NCI-H1694 (cell line): ENCODE measurements around the gene SLC1A2.

Experiments
- DNase-seq: peaks from one replicate; lab custom pipeline; 2025; lab: John Stamatoyannopoulos, UW

The SLC1A2 gene

DNA sequence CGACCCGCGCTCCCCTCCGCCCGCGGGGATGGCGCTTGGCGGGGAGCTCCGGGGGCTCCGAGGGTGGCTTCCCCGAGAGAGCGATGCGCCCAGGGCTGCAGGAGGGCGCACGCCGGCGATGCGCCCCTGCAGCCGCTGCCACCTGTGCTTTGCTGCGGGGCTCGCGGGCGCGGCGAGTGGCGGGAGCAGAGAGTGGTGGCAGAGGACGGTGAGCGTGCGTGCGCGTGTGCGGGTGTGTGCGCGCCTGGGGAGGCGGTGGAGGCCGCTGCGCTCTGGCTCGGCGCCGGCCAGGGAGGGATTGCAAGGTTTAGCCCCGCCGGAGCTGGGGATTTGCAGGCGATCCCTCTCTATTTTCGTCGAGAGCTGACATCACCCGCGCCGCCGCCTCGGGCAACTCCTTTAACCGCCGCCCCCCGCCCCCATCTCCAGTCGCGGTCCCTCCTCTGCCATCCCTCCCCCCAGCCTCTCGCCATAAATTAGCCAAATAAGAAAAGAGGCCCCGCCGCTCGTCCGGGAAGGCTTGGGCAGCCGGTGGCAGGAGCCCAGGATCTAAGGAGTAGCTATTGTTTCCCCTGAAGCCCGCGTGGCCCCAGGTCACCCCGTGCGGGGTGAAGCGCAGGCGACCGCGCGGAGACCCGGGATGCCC, at the start of gene SLC1A2:
TSS of gene SLC1A2 (minus strand) at position 375 of the 646 bp plus-strand sequence. CDS start 592 bp downstream, outside the sequence.
- DNase-seq, result peak; percentile 26

DNA sequence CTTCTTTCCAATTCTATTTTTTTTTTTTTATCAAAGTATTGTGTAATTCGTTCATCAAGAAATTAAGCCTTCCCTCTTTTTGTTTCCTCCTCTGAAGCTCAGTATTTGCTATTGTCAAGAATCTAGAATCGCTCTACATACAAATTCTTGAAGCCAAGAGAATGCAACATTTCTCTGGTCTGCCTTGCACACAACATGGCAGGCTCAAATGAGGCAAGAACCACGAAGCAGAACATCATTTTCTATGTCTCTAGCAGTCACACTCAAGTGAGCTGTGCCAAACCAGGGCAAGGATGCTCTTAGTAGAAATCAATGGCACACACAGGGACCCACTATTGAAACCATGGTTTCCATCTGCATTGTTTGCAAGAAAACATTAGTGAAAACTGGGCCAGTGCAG, 46.7 kb upstream of the SLC1A2 start:
- DNase-seq, result no peak

- peak; percentile 5 for DNase-seq
Observed at GRCh38 chr11:35464308-35464707, 45.0 kb upstream of the SLC1A2 start.

- no peak for DNase-seq
Observed at GRCh38 chr11:35463331-35463751, 44.0 kb upstream of the SLC1A2 start.

DNA sequence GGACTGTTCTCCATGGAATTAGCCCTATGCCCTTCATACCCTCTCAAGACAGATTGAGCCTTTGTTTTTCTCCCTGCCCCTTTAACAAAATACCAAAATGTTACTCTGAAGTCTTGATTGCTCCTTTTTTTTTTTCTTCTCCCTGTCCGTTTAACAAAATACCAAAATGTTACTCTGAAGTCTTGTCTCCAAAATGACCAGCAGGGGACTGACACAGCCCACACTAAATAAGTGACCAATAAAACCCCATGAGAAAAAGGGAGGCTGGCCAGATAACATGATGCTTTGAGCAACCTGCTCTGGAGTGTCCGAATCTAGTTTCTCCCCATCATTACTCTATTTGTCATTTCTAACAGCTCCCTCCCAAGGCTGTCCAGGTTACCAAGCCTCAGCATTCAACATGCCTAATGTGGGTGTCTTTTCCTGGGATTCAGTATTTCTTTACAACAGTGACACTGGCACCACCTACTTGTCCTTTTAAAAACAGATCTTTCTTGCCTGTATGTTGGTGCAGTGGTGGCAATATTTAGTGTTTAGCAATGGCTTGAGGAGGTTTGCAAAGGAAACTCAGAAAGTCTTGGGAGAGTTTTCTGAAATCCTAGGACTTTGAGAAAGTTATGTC, 42.7 kb upstream of the SLC1A2 start:
- no peak for DNase-seq

GRCh38 chr11:35459489-35459888, 40.1 kb upstream of the SLC1A2 start:
- DNase-seq, result no peak

DNA sequence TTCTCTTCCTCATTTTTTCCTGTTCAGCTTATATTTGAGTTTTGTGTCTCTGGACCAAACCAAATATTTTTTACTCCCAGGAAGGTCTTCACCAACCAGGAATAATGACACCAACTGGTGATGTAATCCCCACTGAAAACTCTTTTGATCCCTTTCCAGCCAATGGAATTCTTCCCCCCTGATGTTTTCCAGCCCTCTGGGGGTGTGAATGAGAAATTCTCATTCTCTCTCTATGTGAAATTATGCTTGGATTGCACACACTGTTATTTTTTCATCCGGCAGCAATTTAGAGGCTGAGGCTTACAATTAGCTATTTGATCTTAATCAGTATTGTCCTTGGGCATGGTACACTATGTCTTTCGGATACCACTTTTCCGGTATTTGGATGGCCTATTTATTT, 39.5 kb upstream of the SLC1A2 start:
- DNase-seq, result no peak

GRCh38 chr11:35454362-35454761, 35.0 kb upstream of the SLC1A2 start:
- no peak for DNase-seq

GRCh38 chr11:35436581-35437250, 17.4 kb upstream of the SLC1A2 start:
- DNase-seq, result no peak

GRCh38 chr11:35433588-35433987, 14.2 kb upstream of the SLC1A2 start:
- DNase-seq, result no peak

DNA sequence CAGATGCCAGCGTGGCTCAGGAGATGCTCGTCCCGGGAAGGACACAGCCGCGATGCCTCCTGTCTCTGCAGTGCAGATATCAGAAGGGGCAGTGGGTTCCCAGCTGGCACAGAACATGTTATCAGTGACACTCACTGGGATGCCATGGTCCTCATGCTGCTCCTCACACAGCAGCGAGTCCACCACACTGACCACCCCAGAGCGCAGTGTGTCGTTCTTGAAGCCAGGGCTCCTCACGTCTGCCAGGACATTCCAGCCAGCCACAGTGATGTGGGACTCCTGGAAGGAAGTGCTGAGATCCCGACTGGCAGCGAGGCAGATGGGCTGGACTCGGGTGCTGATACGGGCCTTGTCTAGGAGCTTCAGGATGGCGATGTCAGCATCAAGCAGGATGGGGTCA, 13.1 kb upstream of the SLC1A2 start:
- no peak for DNase-seq

DNA sequence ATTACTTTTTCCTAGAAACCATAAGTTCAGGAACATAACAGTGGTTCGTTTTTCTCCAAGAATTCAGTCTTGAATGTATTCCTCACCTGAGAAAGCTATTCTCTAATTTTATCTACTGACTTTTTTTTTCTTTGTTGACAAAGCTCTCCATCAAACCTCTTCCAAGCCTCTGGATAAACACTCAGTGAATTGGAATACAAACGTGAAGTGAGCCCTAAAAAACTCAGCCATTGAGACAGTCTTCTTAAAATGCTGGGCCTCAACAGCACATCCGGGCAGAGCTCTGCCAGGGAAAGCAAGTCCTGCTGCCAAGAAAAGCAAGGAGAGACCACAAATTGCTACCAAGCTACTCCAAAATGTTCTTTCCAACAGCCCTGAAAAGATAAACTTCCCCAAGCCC, 7.7 kb upstream of the SLC1A2 start:
- no peak for DNase-seq

DNA sequence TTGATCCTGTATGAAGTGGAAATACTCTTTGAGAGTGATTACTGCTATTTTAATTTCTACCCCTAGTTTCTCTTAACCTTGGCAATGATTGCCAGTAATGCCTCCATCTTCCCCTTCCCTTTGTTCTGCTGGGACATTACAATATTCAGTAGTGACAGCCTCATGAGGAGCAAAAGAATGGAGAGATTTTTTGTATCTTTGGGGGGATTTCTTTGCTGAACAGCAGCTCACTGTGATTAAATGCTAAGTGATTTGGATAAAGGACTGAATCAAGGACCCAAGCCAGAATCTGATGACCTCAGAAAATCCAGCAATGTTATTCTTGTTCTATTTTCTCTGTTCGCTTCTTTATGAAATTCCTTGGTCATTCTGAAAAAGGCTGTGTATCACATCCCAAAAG, 7.0 kb upstream of the SLC1A2 start:
- DNase-seq, result no peak

DNA sequence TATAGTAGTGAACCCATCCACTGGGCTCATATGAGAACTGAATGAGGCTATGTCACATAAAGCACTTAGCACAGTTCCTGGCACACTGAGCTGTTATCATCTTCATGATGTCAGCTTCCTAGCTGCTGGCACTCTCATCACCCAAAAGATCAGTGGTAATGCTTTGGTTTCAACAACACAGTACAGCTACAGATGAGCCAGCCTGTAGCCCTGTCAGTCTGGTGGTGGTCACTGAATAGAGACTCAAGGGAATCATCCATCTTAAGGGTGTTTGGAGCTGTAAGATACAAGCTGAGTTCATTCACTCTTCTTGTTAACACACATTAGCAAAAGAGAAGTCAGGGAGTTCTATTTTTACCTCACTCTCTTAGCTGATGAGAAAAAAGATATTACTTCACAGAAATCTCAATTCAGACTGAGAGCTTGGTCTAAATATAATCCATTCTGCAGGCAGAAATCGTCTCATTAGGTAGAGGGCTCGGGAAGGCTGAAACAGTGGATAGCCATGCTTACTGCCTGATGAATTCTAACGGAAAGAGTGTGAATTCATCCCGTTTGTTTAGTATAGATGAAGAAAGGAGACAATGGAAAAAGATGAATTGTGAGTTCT, 6.3 kb upstream of the SLC1A2 start:
- DNase-seq, result no peak

DNA sequence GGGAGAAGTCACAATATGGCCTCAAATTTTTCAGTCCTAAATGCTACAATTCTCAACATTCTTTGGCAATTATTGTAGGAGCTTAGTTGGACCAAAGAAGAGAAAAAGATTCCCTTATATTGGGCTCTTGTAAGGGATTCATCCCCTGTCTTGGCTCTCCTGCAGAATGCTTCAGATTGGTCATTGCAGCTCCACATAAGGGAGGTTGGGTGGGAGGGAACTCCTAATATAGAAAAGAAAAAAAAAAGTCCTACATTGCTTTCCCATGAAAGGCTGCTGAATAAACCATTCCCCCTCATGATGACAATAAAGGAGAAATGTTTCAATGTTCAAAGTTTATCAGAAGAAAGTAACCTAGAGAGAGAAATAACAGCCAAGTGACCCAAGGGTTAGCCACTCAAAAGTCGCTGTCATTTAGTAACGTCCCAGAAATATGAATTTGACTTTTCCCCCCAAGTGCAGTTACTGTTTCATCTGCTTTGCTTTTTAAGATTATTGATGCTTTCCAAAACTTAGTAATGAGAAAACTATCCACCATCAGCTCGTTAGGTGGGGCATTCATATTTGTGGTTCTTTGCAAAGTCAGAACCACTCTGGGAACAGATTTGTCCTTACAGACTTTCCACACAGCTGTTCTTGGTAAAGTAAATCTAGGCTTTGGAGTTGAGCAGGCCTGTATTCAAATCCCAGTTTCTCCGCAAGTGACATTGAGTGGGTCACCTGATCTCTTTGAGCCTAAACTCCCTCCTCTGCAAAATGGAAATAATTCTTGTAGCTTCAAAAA, 5.0 kb upstream of the SLC1A2 start:
- no peak for DNase-seq

DNA sequence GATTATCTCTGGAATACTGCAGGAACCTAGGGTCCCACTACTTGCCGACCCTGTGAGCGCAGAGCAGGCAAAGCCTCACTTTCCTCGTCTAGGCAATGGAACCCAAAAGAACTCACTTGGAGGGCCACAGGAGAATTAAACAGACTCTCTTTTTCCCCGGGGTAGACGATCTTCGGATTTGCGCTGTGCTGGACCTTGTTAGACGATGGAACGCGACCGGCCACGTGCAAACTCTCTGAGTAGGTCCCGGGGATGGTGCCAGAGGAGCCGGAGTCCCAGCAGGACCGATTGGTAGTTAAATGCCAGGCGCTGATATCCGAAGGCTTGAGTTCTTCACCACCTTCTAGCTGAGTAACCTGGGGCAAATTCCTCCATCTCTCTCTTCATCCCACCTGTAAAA, 1.0 kb upstream of the SLC1A2 start:
- no peak for DNase-seq

DNA sequence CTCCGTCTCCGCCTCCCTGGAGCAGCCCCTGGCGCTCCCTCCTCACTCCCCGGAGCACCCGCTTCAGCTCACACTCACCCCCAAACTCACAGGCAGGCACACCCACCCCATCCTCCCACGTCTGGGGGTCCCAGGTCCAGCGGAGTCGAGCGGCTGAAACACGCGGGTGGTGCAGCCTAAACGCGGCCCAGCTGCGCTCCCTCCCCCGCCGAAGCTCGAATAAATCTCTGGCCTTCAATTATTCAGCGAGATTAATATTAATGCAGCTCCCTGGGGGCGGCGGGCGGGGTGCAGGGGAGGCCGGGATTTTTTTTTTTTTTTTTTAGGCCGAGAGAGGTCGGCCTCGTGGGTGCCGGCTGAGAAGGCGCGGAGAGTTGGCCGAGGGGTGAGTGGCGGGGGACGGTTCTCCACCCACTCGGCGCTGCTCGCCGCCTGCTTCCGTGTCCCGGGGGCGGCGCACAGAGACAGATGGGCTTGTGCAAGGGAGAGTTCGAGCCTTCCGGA, 524 bp upstream of the SLC1A2 start:
- DNase-seq, result no peak

- DNase-seq, result no peak
Observed at GRCh38 chr11:35418282-35419183, 825 bp downstream of the SLC1A2 start.

DNA sequence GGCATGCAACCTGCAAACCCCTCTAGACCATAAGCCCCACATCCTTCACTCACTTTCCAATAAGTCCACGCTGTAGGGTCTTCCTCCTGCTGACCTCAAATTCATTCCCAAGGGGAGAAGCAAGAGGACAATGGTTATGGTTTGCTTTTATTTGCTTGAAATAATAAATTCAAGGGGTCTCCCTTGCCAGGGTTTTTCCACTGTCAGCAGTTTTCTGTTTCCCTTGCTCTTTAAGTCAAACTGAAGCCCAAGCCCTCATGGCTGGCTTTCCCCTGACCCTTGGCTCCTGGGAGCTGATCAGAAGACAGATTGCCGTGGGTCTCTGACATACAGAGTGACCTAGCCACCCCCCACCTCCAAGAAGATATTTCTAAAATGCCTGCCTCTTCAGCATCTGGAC, 3.9 kb downstream of the SLC1A2 start:
- DNase-seq, result no peak

GRCh38 chr11:35414776-35415175, 4.6 kb downstream of the SLC1A2 start:
- DNase-seq, result no peak

DNA sequence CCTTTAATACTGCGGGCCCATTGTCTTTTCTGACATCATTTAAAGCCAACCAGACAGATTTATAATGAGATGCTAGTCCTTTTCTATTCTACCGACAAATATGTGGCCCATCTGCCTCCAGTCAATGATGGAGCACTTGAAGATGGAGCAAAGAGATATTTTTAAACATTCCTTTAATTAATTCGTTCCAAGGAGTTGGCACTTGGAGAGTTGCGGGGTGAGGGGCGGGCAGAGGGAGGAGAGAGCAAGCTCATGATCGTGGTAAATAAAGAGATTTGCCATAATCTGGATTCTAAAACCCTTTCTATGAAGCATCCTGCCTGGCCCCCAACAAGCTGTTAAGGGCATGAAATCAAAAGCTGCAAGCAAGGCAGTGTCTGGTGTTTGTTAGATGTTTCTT, 5.0 kb downstream of the SLC1A2 start:
- DNase-seq, result no peak
